GM12878 (cell line): ENCODE data around the gene CST6. TPM values are rescaled to one million over a fixed set of nuclear protein-coding genes. Genes with fewer than 3 reads are reported as not detected.
A peak's percentile ranks its signal among the peaks of the same experiment; 100 is the strongest.

Source experiments
- ATAC-seq: fragments of 200-7000 bp; cut with Tn5 transposase; 3 replicates; pipeline ENCODE4 v1.9.1; 2020; ENCODE audit warnings: mild to moderate bottlenecking, moderate library complexity
- BruUV-seq: library from RNA; stranded (reverse); fragments of 400-500 nt; replicated peaks from 2 replicates; lab custom pipeline; 2021; lab: Mats Ljungman, UMichigan
- CTCF ChIA-PET: fragments of 300-600 bp; sonication (Branson Sonifier 250); formaldehyde crosslinking; extraction: SDS; loops from one replicate; lab custom pipeline; 2021; ENCODE audit warnings: inconsistent platforms; lab: Yijun Ruan, JAX
- POLR2A ChIA-PET: fragments of 350-600 bp; formaldehyde crosslinking; extraction: SDS; loops from one replicate; lab custom pipeline; 2021; ENCODE audit warnings: inconsistent platforms; lab: Charles Lee
- RAD21 ChIA-PET: fragments of 300-600 bp; sonication (Branson Sonifier 250); formaldehyde crosslinking; loops from one replicate; lab custom pipeline; 2023; ENCODE audit warnings: antibody characterized with exemption; ENCODE audit not compliant: unreplicated experiment; lab: Charles Lee
- SMC1A ChIA-PET: fragments of 300-600 bp; sonication (Branson Sonifier 250); formaldehyde crosslinking; loops from one replicate; lab custom pipeline; 2023; ENCODE audit not compliant: unreplicated experiment, uncharacterized antibody; lab: Charles Lee
- DNase-seq: peaks from one replicate; pipeline ENCODE4 v3.0.0-alpha.2; 2011; ENCODE audit warnings: low read depth, low spot score
- FAIRE-seq: peaks from 3 replicates; lab custom pipeline; 2011; peaks lifted over from hg19 to GRCh38; lab: Jason Lieb, UNC
- H2AFZ ChIP-seq: 2 replicates; pipeline ENCODE4 v1.6.0; 2011; ENCODE audit warnings: low read depth, low read length, control low read depth; ENCODE audit not compliant: control insufficient read depth
- H3K27ac ChIP-seq: 2 replicates; pipeline ENCODE4 v1.5.1; 2011; ENCODE audit warnings: control low read depth; ENCODE audit not compliant: control insufficient read depth, insufficient read depth
- H3K27me3 ChIP-seq, 2 experiments: replicated peaks in 1 of 2; 2 replicates each; pipeline versions ENCODE4 v1.6.0 to v1.6.1; 2011; ENCODE audit warnings: low read length in 1 of 2; ENCODE audit not compliant: control insufficient read depth in 2 of 2, insufficient read depth in 2 of 2
- H3K36me3 ChIP-seq, 2 experiments: 2 replicates each; pipeline ENCODE4 v1.5.1; 2011; ENCODE audit warnings: low read length in 1 of 2; ENCODE audit not compliant: control insufficient read depth in 2 of 2, insufficient read depth in 2 of 2
- H3K4me1 ChIP-seq: 2 replicates; pipeline ENCODE4 v1.6.1; 2011; ENCODE audit warnings: mild to moderate bottlenecking, low read length, moderate library complexity, mixed read lengths; ENCODE audit not compliant: control insufficient read depth, insufficient read depth
- H3K4me2 ChIP-seq: 2 replicates; pipeline ENCODE4 v1.6.0; 2011; ENCODE audit warnings: control low read depth; ENCODE audit not compliant: control insufficient read depth, insufficient read depth
- H3K4me3 ChIP-seq: fragments of 200-600 bp; sonication (generic); 2 replicates; pipeline ENCODE4 v1.5.1; 2016
- H3K79me2 ChIP-seq: 2 replicates; pipeline ENCODE4 v1.6.0; 2011; ENCODE audit warnings: low read length; ENCODE audit not compliant: control insufficient read depth, insufficient read depth
- H3K9ac ChIP-seq: 2 replicates; pipeline ENCODE4 v1.8.0; 2011; ENCODE audit warnings: low read length, control low read depth, mixed read lengths; ENCODE audit not compliant: control insufficient read depth, insufficient read depth
- H3K9me3 ChIP-seq: replicated peaks from 3 replicates; pipeline ENCODE4 v1.5.1; 2011; ENCODE audit warnings: mild to moderate bottlenecking, low read length; ENCODE audit not compliant: control insufficient read depth, insufficient read depth
- H4K20me1 ChIP-seq: 2 replicates; pipeline ENCODE4 v1.6.0; 2011; ENCODE audit not compliant: control insufficient read depth, insufficient read depth
- EED ChIP-seq: sonication (generic); IDR thresholded peaks from 2 replicates; pipeline ENCODE4 v1.6.1; 2016; ENCODE audit warnings: antibody characterized with exemption, low read depth
- ETV6 ChIP-seq, 2 experiments: fragments of 450-650 bp in 1 of 2; IDR thresholded peaks in 1 of 2; conservative IDR thresholded peaks in 1 of 2; 2 replicates each; pipeline ENCODE4 v1.6.1; 2014; ENCODE audit warnings: antibody characterized with exemption in 1 of 2, borderline replicate concordance in 1 of 2, low read depth in 1 of 2, mild to moderate bottlenecking in 1 of 2, moderate library complexity in 1 of 2
- IKZF1 ChIP-seq: fragments of 450-650 bp; conservative IDR thresholded peaks from 2 replicates; pipeline ENCODE4 v1.6.1; 2017; ENCODE audit warnings: antibody characterized with exemption, mild to moderate bottlenecking
- IKZF2 ChIP-seq, 2 experiments: fragments of 450-650 bp; IDR thresholded peaks; 2 replicates each; pipeline ENCODE4 v1.6.1; 2017; ENCODE audit warnings: mild to moderate bottlenecking in 2 of 2, moderate library complexity in 2 of 2
- KAT2A ChIP-seq: conservative IDR thresholded peaks from 2 replicates; pipeline ENCODE4 v1.6.1; 2011; ENCODE audit warnings: low read depth, low read length; ENCODE audit not compliant: control insufficient read depth
- KLF5 ChIP-seq: fragments of 450-650 bp; IDR thresholded peaks from 2 replicates; pipeline ENCODE4 v1.6.1; 2014; ENCODE audit warnings: mild to moderate bottlenecking; ENCODE audit not compliant: partially characterized antibody
- NFXL1 ChIP-seq: fragments of 450-650 bp; IDR thresholded peaks from 2 replicates; pipeline ENCODE4 v1.6.1; 2017; ENCODE audit warnings: antibody characterized with exemption, mild to moderate bottlenecking, borderline replicate concordance
- POU2F2 ChIP-seq: IDR thresholded peaks from 3 replicates; pipeline ENCODE4 v1.6.1; 2011; ENCODE audit warnings: low read depth, mild to moderate bottlenecking, low read length, borderline replicate concordance
- RAD21 ChIP-seq: IDR thresholded peaks from 2 replicates; pipeline ENCODE4 v1.6.1; 2011; ENCODE audit warnings: mild to moderate bottlenecking, low read depth, low read length, moderate library complexity; ENCODE audit not compliant: insufficient read depth
- RELA ChIP-seq: fragments of 450-650 bp; IDR thresholded peaks from 2 replicates; pipeline ENCODE4 v1.8.0; 2014; ENCODE audit warnings: borderline replicate concordance; ENCODE audit not compliant: partially characterized antibody
- SP1 ChIP-seq: IDR thresholded peaks from one replicate; pipeline ENCODE4 v1.6.1; 2011; ENCODE audit warnings: low read depth, low read length
- TCF3 ChIP-seq: IDR thresholded peaks from 2 replicates; pipeline ENCODE4 v1.6.1; 2012; ENCODE audit warnings: low read depth, mild to moderate bottlenecking, low read length, borderline replicate concordance; ENCODE audit not compliant: insufficient read depth
- WGBS: methylation state at CpG from one replicate; pipeline ENCODE4 v1.1.6; 2016; ENCODE audit warnings: low lambda C conversion rate; ENCODE audit not compliant: insufficient replicate concordance, insufficient coverage; ENCODE audit errors: missing lambda C conversion rate; 5-methylcytosine and 5-hydroxymethylcytosine counted together
- in situ Hi-C: fragments of 300-500 bp; cut with MboI; formaldehyde crosslinking; loops from 9 replicates; pipeline ENCODE4 v1.14.3; 2018; ENCODE audit warnings: mixed read lengths
- intact Hi-C: fragments of 100-400 bp; cut with micrococcal nuclease; formaldehyde crosslinking; loops from one replicate; pipeline ENCODE4 v1.14.2; 2022; ENCODE audit not compliant: unreplicated experiment
- polyA plus RNA-seq, 11 experiments: library from polyadenylated mRNA; depleted of rRNA in 4 of 11; unstranded in 6 of 11; stranded (reverse) in 5 of 11; fragments of >200 nt; fragmentation: Nextera tagmentation in 4 of 11; fragmentation: Illumina TruSeq in 1 of 11; extraction: Ambion mirVana in 4 of 11; extraction: Trizol in 1 of 11; gene quantifications; 1 replicate in 1 of 11; 2 replicates in 10 of 11; pipeline versions ENCODE4 v1.2.1 to v1.2.3, GENCODE V29; 2011 to 2016; ENCODE audit warnings: inconsistent platforms in 2 of 11, missing spikeins in 2 of 11, low read depth in 1 of 11
- total RNA-seq, 4 experiments: library from RNA; depleted of rRNA in 3 of 4; stranded (reverse); fragments of >200 nt in 3 of 4; fragmentation: Illumina TruSeq in 1 of 4; extraction: Trizol in 1 of 4; gene quantifications; 2 replicates each; pipeline versions ENCODE4 v1.2.1 to v1.2.3, GENCODE V29; 2013 to 2021
- TF ChIP-seq, protein P1 (sequence below): fragments of 450-650 bp; IDR thresholded peaks from 2 replicates; pipeline ENCODE4 v1.6.1; 2017; ENCODE audit warnings: mild to moderate bottlenecking, moderate library complexity
- TF ChIP-seq, protein P2 (sequence below): IDR thresholded peaks from 2 replicates; pipeline ENCODE4 v1.6.1; 2012; ENCODE audit warnings: low read depth, low read length, improper control_type of control experiment
- TF ChIP-seq, protein P3 (sequence below): fragments of 450-650 bp; IDR thresholded peaks from 2 replicates; pipeline ENCODE4 v1.6.1; 2017; ENCODE audit warnings: mild to moderate bottlenecking, low read depth, inconsistent platforms; ENCODE audit not compliant: poor library complexity, severe bottlenecking

CST6 gene
- total and polyA plus RNA-seq, 10 of the 15 experiments (the other 5 are each of a cell fraction or from before 2014, with no cell fraction given) = not detected

DNA sequence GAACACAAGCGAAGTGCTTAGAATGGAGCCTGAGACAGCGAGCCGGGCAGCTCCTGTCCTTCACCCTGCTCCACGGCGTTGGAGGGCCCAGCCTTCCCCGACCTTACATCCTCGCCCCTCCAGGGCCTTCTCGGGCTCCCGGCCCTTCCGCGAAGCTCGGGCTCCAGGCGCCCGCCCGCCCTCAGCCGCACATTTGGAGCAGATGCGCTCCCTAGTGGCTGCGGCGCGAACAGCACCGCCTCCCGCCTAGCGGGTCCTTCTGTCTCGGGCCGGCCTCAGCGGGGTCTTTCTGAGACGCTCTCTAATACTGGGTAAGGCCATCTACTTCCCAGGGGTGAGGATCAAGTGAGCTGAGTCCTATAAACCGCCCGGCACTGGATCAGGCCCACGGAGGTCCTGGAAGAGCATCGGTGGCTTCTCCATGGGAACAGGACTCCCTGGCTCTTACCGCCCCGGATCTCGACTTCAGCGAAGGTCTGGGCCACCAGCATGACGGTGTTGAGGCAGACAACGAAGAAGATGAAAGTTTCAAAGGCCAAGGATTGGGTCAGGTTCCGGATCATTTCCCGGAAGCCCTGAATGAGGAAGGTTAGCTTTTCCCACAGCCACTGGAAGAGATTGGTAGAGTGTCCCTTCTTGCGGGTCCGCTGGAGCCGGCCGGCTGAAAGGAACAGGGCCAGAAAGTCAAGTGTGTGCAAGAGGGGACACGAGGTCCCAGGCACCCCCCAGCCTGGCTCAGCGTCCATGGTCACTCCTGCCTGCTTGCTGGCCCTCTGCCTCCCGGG, 10.8 kb downstream of the CST6 start:
- H3K79me2 ChIP-seq = no peaks in the 10 kb centered on the region
- DNase-seq (no peak), ATAC-seq (peak; percentile 95), FAIRE-seq (no peak)
- intact Hi-C loops = no loop called here
- H3K36me3 ChIP-seq = no peaks in the 10 kb centered on the region
- no peaks in the 10 kb centered on the region for H3K9me3 ChIP-seq
- in situ Hi-C loops = no loop called here
- no peak overlapping the region for H3K4me3 ChIP-seq
- no peaks in the 10 kb centered on the region for H3K4me1 ChIP-seq
- H3K9ac ChIP-seq = no peak overlapping the region
- RAD21 ChIA-PET = interaction anchor here (0.6 to 1.5 kb wide), 7 partner anchors 22 to 190 kb away, joined by 3 to 6 read pairs (median 4); partner anchors contain the start of genes CCDC85B and FIBP
- BruUV-seq = no TSS peak
- no peaks in the 10 kb centered on the region for H4K20me1 ChIP-seq
- no peak overlapping the region for H3K27ac ChIP-seq
- 0 out of 4 replicates have a peak, but pooled peaks cover 0 to 3% of the 10 kb centered on the region in 2 experiments for H3K27me3 ChIP-seq
- POLR2A ChIA-PET = interaction anchor here (0.6 to 1.0 kb wide), 3 partner anchors 29 to 513 kb away, joined by 3 to 6 read pairs (median 4); partner anchors contain the start of gene CCDC85B
- peak overlapping the region; percentile 13; the same call in 1 of the 2 replicates for H2AFZ ChIP-seq
- SMC1A ChIA-PET = interaction anchor here (0.6 to 1.9 kb wide), 11 partner anchors 22 to 347 kb away, joined by 3 to 10 read pairs (median 3); no protein-coding TSS in a partner anchor
- CTCF ChIA-PET = interaction anchor here (0.5 to 2.8 kb wide), 45 partner anchors 8 to 484 kb away, joined by 3 to 31 read pairs (median 4); partner anchors contain the start of genes BANF1, CCDC85B, CST6 and EIF1AD
- no peak overlapping the region for H3K4me2 ChIP-seq
- 22% methylated on average over 46 of the region's 46 CpGs for WGBS
- TF ChIP-seq POU2F2 (no peak), KAT2A (no peak), EED (no peak), RAD21 (peak; percentile 60), ETV6 (conservative IDR thresholded peaks at IDR 0.05 in 1 of 2, IDR thresholded peaks at IDR 0.05 in 1 of 2; ENCODE audit: borderline replicate concordance in 1 of 2, low read depth in 1 of 2) (no peak), TCF3 (no peak), IKZF1 (0 out of 2 replicates have a peak, but pooled peaks have one; percentile 26), RELA (no peak), SP1 (no peak), NFXL1 (no peak), IKZF2 (IDR thresholded peaks at IDR 0.05) (no peak), KLF5 (no peak)
- TF ChIP-seq, protein P1, sequence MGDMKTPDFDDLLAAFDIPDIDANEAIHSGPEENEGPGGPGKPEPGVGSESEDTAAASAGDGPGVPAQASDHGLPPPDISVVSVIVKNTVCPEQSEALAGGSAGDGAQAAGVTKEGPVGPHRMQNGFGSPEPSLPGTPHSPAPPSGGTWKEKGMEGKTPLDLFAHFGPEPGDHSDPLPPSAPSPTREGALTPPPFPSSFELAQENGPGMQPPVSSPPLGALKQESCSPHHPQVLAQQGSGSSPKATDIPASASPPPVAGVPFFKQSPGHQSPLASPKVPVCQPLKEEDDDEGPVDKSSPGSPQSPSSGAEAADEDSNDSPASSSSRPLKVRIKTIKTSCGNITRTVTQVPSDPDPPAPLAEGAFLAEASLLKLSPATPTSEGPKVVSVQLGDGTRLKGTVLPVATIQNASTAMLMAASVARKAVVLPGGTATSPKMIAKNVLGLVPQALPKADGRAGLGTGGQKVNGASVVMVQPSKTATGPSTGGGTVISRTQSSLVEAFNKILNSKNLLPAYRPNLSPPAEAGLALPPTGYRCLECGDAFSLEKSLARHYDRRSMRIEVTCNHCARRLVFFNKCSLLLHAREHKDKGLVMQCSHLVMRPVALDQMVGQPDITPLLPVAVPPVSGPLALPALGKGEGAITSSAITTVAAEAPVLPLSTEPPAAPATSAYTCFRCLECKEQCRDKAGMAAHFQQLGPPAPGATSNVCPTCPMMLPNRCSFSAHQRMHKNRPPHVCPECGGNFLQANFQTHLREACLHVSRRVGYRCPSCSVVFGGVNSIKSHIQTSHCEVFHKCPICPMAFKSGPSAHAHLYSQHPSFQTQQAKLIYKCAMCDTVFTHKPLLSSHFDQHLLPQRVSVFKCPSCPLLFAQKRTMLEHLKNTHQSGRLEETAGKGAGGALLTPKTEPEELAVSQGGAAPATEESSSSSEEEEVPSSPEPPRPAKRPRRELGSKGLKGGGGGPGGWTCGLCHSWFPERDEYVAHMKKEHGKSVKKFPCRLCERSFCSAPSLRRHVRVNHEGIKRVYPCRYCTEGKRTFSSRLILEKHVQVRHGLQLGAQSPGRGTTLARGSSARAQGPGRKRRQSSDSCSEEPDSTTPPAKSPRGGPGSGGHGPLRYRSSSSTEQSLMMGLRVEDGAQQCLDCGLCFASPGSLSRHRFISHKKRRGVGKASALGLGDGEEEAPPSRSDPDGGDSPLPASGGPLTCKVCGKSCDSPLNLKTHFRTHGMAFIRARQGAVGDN = no peak
- TF ChIP-seq, protein P2, sequence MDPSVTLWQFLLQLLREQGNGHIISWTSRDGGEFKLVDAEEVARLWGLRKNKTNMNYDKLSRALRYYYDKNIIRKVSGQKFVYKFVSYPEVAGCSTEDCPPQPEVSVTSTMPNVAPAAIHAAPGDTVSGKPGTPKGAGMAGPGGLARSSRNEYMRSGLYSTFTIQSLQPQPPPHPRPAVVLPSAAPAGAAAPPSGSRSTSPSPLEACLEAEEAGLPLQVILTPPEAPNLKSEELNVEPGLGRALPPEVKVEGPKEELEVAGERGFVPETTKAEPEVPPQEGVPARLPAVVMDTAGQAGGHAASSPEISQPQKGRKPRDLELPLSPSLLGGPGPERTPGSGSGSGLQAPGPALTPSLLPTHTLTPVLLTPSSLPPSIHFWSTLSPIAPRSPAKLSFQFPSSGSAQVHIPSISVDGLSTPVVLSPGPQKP = no peak
- TF ChIP-seq, protein P3, sequence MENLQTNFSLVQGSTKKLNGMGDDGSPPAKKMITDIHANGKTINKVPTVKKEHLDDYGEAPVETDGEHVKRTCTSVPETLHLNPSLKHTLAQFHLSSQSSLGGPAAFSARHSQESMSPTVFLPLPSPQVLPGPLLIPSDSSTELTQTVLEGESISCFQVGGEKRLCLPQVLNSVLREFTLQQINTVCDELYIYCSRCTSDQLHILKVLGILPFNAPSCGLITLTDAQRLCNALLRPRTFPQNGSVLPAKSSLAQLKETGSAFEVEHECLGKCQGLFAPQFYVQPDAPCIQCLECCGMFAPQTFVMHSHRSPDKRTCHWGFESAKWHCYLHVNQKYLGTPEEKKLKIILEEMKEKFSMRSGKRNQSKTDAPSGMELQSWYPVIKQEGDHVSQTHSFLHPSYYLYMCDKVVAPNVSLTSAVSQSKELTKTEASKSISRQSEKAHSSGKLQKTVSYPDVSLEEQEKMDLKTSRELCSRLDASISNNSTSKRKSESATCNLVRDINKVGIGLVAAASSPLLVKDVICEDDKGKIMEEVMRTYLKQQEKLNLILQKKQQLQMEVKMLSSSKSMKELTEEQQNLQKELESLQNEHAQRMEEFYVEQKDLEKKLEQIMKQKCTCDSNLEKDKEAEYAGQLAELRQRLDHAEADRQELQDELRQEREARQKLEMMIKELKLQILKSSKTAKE = no peak
